IPS-NIHi11 (cell line): ENCODE data around the gene RASGRP3.

ENCODE experiments used
- DNase-seq: peaks from one replicate; pipeline ENCODE4 v3.0.0; 2012; ENCODE audit warnings: mixed read lengths, low spot score

Gene RASGRP3

GRCh38 chr2:33581872-33582271 lies 105.4 kb downstream of the RASGRP3 start:
- no peak for DNase-seq

GRCh38 chr2:33583194-33583938 lies 106.9 kb downstream of the RASGRP3 start:
- DNase-seq = peak; percentile 37

DNA sequence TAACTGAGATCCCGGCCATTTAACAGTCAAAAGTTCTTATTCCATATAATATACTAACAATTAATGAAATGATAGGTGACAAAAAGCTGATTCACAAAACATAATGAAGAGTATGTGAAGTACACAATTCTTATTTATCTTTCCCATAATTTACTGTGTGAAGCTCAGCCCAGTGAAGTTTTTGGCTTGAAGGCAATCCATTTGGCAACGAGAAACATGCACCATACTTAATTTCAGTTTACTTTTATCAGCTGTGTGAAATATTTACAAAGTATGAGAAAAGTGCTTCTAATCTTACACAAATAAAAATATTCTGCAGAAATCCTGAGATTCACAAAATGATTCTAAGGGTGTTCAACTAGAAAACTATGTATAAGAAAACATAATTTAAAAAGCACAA lies 110.3 kb downstream of the RASGRP3 start:
- DNase-seq = no peak

GRCh38 chr2:33588232-33588631 lies 111.8 kb downstream of the RASGRP3 start:
- DNase-seq = no peak

- DNase-seq = no peak
Measured at GRCh38 chr2:33589444-33589843, 113.0 kb downstream of the RASGRP3 start.

- DNase-seq = no peak
Measured at GRCh38 chr2:33595385-33595784, 118.9 kb downstream of the RASGRP3 start.

GRCh38 chr2:33597026-33597425 lies 120.6 kb downstream of the RASGRP3 start:
- DNase-seq = no peak

- peak; percentile 32 for DNase-seq
Measured at GRCh38 chr2:33598561-33599174, 122.2 kb downstream of the RASGRP3 start.

- DNase-seq = peak; percentile 92
Measured at GRCh38 chr2:33599175-33599942, 122.9 kb downstream of the RASGRP3 start, which contains the start of gene FAM98A. TSS of gene FAM98A (minus strand) at chr2:33599299. CDS start at chr2:33599221, 78 bp downstream.

DNA sequence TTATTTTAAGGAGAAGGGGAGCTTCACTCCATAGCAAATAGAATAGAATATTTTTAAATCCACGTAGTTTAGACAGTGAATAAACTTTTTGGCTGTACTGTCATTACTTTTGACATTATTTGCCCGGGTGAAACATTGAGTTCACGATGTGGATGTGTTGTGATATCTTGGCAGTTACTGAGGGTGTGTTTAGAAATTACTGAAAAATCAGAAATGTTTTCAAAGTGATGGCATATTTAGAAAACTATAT lies 123.4 kb downstream of the RASGRP3 start:
- DNase-seq = no peak

DNA sequence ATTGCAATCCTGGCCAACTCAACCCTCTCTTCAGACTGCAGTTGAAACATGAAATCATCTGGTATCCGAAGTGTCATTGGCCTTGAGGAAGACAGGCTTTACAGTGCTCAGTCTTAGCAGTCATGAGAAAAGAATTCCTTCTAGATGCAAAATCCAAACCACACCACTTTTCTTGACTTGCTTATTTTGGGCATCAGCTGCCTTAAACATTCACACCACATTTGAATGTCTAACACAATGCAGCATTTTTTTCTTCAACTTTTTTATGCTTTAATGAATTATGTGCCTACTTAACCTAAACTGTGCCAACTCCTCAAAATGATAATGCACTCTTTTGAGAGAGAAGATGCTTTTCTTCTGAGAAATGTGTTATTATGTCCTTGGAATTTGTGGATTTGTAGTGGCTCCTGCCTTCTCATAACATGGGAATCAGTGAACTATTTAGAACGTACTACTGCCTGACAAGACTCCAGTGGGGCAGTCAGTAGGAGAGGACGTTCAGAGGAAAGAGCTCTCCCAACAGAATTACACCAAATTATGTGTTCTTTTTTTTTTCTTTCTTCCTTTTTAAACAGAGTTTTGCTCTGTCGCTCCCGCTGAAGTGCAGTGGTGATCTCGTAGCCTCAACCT lies 125.9 kb downstream of the RASGRP3 start:
- DNase-seq = no peak

DNA sequence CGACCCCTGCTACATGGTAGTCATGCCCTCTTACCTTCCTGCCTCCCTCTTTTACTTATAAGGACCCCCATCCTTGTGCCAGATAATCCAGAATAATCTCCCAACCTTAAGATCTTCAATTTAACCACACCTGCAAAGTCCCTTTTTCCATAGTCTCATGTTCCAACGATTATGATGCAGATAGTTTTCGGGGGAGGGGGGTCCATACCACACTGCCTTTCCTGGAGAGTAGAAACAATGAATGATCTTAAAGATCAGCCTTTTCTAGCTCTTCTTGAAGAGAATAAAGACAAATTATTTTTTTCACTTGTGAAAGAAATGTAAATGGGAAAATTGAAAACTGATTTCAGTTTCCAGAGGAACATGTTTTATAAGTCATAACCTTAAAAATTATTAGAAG lies 127.0 kb downstream of the RASGRP3 start:
- no peak for DNase-seq

DNA sequence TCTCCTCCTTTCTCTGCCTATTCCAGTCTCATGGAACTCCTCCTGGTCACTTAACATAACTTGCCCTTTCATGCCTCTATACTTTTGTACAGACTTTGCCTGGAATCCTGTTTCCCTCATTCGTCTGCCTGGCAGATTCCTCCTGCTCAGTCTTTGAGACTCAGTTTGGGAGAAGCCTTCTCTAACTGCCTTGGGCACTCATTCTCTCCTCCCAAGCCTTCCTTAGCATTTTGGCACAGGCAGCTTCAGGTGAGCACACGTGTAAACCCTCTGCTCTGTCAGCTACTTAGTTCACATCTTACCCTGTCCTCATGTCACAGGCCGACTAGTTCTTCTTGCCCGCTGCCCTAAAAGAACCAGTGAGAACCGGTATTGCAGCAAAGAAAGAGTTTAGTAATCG lies 128.6 kb downstream of the RASGRP3 start:
- DNase-seq = no peak

- DNase-seq = no peak
Measured at GRCh38 chr2:33606100-33606499, 129.7 kb downstream of the RASGRP3 start.

DNA sequence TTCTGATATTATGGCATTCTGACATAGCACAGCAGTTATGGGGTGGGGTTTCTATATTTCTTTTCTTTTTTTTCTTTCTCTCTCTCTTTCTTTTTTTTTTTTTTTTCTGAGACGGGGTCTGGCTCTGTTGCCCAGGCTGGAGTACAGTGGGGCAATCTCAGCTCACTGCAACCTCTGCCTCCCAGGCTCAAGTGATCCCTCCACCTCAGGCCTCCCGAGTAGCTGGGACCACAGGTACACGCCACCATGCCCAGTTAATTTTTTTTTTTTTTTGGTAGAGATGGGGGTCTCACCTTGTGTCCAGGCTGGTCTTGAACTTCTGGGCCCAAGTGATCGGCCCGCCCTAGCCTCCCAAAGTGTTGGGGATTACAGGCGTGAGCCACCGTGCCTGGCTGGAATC lies 130.2 kb downstream of the RASGRP3 start:
- no peak for DNase-seq

DNA sequence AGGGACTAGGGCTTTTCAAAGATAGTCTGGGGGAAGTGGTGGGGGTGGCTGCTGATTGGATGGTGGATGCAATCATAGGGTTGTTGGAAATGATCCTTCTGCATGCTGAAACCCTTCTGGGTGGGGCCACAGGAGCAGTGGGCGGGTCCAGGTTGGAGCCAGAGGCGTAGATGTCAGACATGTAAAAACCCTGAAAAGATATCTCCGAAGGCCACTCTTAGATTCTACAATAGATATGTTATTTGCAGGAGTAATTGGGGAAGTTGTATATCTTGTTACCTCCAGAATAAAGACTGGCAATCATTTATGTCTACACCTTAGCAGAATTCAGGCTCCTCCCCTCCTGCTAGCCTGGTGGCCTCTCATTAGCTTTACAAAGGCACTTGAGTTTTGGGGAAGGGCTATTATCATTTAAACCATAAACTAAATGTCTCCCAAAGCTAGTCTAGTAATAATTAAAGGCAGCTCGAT lies 130.8 kb downstream of the RASGRP3 start:
- DNase-seq = peak; percentile 69

DNA sequence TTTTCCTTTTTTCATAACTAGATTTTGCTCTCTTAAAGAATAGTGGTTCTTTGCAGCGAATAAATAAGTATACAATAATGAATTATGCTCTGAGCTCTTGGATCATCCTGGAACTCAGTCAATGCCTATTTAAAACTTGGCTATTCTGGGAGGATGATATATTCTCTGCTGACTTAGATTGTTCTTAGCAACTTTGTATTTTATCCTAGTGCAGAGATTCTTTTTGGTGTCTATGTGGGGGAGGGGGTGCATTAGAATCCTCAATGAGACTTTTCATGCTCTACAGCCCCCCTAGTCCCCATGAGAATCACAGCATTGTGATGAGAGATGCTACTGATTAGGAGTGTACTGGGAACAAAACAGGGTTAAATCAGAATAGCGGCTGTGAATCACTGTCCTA lies 131.5 kb downstream of the RASGRP3 start:
- no peak for DNase-seq

DNA sequence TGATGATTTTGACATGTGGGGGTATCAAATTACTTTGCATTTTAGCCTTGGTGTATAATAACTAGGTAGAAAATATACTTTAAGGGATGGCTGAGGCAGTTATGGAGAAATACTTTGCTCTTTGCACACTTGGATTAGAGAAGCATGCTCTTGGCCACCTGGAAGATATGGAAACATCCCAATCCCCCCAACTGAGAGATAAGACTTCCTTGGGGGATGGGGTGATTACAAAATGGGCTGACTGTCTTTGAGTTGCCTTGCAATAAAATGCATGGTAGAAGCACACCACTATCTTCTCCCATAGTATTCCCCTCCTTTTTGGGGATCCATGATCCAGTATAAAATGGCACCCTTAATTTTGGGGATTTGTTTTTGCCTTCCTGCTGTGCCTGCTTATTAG lies 137.7 kb downstream of the RASGRP3 start:
- no peak for DNase-seq
